ENCODE results near the gene ZFYVE9. TPM values are rescaled to one million over a fixed set of nuclear protein-coding genes. Genes with fewer than 3 reads are reported as not detected.

The ZFYVE9 gene
- total RNA-seq, 1 experiment from 2014 or later, result 28.4 TPM

GRCh38 chr1:52112489-52112888 is 29.4 kb upstream of the ZFYVE9 start:
- Histone ChIP-seq H3K27me3 (ENCODE audit: insufficient read depth, low read length) (no peaks in the 10 kb centered on the region), H2BK120ac (ENCODE audit: low read depth, low read length, poor library complexity, severe bottlenecking) (no peak overlapping the region), H2BK5ac (ENCODE audit: insufficient read length, low read length) (no peak overlapping the region), H3K23me2 (ENCODE audit: insufficient read length, low read depth, low read length, poor library complexity, severe bottlenecking) (no peaks in the 10 kb centered on the region), H3T11ph (ENCODE audit: low read length) (no peak overlapping the region), H2BK20ac (ENCODE audit: low read depth, low read length, poor library complexity, severe bottlenecking) (no peak overlapping the region), H3K4me2 (ENCODE audit: insufficient read depth, insufficient read length, low read length) (no peak overlapping the region), H4K20me1 (ENCODE audit: control insufficient read depth, insufficient read depth, insufficient read length) (no peaks in the 10 kb centered on the region), H2AK5ac (ENCODE audit: insufficient read length, low read length) (no peak overlapping the region), H3K79me1 (ENCODE audit: insufficient read depth, low read depth, low read length, poor library complexity, severe bottlenecking) (no peaks in the 10 kb centered on the region), H3K4ac (ENCODE audit: low read depth, low read length) (no peak overlapping the region), H4K5ac (ENCODE audit: insufficient read length, low read depth, low read length) (no peak overlapping the region), H3K4me1 (ENCODE audit: insufficient read depth, low read length) (no peaks in the 10 kb centered on the region), H4K91ac (ENCODE audit: insufficient read length, low read depth, low read length) (no peak overlapping the region), H3K18ac (ENCODE audit: insufficient read length, low read depth, low read length) (no peak overlapping the region), H3K56ac (ENCODE audit: insufficient read length, low read depth, low read length) (no peak overlapping the region), H3K23ac (ENCODE audit: insufficient read length, low read depth, low read length) (no peak overlapping the region), H3K9me3 (ENCODE audit: control insufficient read depth, low read depth, low read length) (no peaks in the 10 kb centered on the region), H2AFZ (ENCODE audit: low read length) (no peak overlapping the region), H4K8ac (replicated peaks; ENCODE audit: insufficient read length, low read depth, low read length) (no peak overlapping the region), H3K14ac (ENCODE audit: insufficient read depth, low read length) (no peak overlapping the region), H2BK15ac (ENCODE audit: low read depth, low read length) (no peak overlapping the region), H3K79me2 (ENCODE audit: insufficient read depth, low read length) (no peaks in the 10 kb centered on the region), H3K9ac (ENCODE audit: extremely low read depth, insufficient read length, low read length) (no peak overlapping the region), H2BK12ac (ENCODE audit: insufficient read length, low read depth, low read length) (no peak overlapping the region), H3K27ac (ENCODE audit: insufficient read length, low read depth, low read length) (no peak overlapping the region)
- no peak for DNase-seq
- H3K4me3 Mint-ChIP-seq, result no peak overlapping the region
- H3K9me3 Mint-ChIP-seq, result no peaks in the 10 kb centered on the region
- no peak overlapping the region for H3K27ac Mint-ChIP-seq
- H3K27me3 Mint-ChIP-seq (ENCODE audit: low read depth), result no peaks in the 10 kb centered on the region
- H3K36me3 Mint-ChIP-seq (ENCODE audit: insufficient read depth in 1 of 3, low read depth in 3 of 3), result no peaks in the 10 kb centered on the region
- TF ChIP-seq, protein P1, sequence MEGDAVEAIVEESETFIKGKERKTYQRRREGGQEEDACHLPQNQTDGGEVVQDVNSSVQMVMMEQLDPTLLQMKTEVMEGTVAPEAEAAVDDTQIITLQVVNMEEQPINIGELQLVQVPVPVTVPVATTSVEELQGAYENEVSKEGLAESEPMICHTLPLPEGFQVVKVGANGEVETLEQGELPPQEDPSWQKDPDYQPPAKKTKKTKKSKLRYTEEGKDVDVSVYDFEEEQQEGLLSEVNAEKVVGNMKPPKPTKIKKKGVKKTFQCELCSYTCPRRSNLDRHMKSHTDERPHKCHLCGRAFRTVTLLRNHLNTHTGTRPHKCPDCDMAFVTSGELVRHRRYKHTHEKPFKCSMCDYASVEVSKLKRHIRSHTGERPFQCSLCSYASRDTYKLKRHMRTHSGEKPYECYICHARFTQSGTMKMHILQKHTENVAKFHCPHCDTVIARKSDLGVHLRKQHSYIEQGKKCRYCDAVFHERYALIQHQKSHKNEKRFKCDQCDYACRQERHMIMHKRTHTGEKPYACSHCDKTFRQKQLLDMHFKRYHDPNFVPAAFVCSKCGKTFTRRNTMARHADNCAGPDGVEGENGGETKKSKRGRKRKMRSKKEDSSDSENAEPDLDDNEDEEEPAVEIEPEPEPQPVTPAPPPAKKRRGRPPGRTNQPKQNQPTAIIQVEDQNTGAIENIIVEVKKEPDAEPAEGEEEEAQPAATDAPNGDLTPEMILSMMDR (conservative IDR thresholded peaks at IDR 0.05), result no peak
- WGBS (ENCODE audit: extremely low coverage, insufficient read length, low lambda C conversion rate), result no CpG with 5 or more reads among the region's 3 CpGs
- H3K4me1 Mint-ChIP-seq, result peaks cover 0 to 3% of the 10 kb centered on the region in 2 experiments; a peak in 1 of 4 replicates
